Measurements from ENCODE around the gene CHMP1A.
A peak's percentile ranks its signal among the peaks of the same experiment; 100 is the strongest.
"Not testable (repeated sequence)": the region's sequence is repeated elsewhere in the genome, so short reads cannot be mapped to it uniquely, and the experiment has no call there.

The CHMP1A gene

DNA sequence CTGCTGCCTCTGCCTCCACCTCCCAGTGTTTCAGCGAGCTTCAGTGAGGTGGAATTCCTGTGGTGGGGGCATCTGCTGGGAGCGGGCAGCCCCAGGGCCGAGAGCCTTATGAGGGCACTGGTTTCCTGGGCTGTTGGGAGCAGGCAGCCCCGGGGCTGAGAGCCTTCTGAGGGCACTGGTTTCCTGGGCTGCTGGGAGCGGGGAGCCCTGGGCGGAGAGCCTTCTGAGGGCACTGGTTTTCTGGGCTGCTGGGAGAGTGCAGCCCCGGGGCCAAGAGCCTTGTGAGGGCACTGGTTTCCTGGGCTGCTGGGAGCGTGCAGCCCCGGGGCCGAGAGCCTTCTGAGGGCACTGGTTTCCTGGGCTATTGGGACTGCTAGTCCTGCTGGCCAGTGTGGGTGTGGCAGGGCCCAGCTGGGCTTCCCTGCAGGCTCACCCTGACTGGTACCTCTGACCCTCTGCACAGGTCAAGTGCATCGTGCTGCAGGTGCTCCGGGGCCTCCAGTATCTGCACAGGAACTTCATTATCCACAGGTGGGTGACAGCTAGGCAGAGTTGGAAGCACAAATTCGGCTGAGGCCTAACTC lies 34.6 kb upstream of the CHMP1A start:
- no peak for DNase-seq

DNA sequence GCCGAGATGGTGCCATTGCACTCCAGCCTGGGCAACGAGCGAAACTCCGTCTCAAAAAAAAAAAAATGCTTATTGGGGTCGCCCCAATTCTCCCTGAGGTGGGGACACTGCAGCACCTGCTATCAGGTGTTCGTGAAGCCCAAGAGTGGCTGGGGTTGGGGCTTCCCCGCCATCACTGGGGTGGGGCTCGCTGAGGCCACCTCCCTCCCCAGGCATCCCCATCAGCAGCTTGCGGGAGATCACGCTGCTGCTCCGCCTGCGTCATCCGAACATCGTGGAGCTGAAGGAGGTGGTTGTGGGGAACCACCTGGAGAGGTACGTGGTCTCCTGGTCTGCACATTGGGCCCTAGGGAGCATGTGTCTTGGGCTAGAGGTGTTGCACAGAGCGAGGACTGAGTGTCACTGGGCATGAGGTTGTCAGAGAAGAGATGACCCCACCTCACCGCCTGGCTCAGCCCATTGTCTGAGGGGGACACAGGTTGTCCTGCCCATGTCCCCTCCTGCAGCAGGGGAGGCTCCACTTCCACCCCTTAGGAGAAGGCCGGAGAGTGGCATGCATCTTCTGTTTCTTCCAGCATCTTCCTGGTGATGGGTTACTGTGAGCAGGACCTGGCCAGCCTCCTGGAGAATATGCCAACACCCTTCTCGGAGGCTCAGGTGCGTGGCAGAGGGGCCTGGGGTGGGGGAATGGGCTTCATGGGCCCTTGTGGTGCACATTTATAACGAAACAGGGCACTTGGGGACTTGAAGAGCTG lies 33.9 kb upstream of the CHMP1A start:
- no peak for DNase-seq

- DNase-seq: no peak
Measured at GRCh38 chr16:89690392-89690901, 32.9 kb upstream of the CHMP1A start.

DNA sequence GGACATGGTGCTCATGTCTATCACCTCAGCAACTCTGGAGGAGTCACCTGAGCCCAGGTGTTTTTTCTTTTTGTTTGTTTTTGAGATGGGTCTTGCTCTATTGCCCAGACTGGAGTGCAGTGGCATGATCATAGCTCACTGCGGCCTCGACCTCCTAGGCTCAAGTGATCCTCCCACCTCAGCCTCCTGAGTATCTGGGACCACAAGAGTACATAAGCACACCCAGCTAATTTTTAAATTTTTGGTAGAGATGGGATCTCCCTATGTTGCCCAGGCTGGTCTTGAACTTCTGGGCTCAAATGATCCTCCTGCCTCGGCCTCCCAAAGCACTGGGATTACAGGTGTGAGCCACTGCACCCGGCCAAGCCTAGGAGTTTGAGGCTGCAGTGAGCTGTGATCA lies 32.1 kb upstream of the CHMP1A start:
- DNase-seq: not testable (repeated sequence)

GRCh38 chr16:89689142-89689541 lies 31.6 kb upstream of the CHMP1A start:
- no peak for DNase-seq

- no peak for DNase-seq
Measured at GRCh38 chr16:89688395-89688794, 30.9 kb upstream of the CHMP1A start.

DNA sequence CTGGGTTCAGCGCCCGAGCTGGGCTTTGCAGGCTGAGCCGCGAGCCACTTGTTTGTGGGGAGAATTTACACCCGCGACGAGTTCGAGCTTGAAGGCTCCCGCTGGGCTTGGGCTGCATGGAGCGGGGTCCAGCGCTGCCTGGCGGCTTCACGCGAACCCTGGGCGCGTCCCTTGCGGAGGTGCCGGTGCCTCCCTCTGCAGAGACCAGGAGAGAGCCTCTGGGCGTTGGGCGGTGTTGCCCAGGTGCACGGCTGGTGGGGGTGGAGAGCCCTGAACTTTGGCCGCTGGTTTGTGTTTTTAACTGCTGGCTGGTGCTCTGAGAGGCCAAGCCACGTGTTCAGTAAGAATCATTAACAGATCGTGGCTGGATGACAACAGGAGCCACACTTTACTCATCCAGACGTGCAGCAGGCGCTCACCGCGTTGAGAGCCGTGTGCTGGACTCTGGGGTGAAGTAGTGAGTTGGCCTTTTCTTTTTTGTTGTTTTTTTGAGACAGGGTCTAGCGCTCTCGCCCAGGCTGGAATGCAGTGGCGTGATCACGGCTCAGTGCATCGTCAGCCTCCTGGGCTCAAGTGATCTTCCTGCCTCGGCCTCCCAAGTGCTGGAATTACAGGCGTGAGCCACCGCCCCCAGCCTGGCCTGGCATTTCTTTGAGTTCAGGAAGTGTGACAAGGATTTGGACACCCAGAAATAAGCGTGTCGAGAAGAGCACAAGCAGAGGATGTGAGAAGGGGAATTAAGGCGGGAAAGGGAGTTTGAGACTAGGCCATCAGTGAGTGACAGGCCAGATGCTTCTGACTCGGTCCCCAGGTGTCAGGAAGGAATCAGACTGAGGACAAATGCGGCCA lies 29.8 kb upstream of the CHMP1A start:
- DNase-seq: no peak

DNA sequence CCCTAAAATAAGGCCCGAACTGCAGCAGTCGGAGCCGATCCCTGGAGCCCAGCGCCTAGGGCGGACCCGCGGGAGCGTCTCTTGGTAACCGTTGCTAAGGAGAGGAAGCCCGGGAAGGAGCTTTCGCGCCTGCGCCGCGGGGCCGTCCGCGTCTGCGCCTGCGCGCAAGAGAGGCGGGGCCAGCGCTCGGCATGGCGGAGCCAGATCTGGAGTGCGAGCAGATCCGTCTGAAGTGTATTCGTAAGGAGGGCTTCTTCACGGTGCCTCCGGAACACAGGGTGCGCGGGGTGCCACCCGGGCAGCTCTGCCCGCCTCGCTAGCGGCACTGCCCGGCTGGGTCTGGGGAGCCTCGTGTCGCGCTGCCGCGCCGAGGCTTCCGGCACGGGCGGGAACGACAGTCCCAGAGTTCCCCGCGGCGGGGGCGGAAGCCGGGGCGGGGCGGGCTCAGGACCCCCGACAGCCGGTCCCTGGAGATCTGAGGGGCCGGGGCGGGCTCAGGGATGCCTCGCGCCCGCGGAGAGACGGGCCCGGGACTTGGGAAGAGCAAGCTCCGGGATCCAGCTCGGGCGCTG lies 29.1 kb upstream of the CHMP1A start, which contains the start of gene CDK10:
TSS of gene CDK10 (plus strand) at position 170 of the 572 bp plus-strand sequence. CDS start at position 192, 22 bp downstream.
- DNase-seq: peak; percentile 84

DNA sequence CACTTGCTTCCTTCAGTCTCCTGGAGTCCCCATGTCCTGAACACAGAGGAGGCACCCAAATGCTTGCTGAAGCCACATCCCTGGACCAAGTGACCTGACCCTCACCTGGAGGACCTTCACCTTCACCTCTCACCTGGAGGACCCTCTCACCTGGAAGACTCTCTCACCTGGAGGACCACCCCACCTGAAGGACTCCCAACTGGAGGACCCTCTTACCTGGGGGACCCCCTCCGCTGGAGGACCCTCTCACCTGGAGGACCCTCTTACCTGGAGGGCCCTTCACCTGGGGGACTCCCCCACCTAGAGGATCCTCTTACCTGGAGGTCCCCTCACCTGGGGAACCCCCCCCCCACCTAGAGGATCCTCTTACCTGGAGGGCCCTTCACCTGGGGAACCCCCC lies 28.4 kb upstream of the CHMP1A start:
- DNase-seq: no peak

GRCh38 chr16:89678258-89678657 lies 20.8 kb upstream of the CHMP1A start:
- no peak for DNase-seq

DNA sequence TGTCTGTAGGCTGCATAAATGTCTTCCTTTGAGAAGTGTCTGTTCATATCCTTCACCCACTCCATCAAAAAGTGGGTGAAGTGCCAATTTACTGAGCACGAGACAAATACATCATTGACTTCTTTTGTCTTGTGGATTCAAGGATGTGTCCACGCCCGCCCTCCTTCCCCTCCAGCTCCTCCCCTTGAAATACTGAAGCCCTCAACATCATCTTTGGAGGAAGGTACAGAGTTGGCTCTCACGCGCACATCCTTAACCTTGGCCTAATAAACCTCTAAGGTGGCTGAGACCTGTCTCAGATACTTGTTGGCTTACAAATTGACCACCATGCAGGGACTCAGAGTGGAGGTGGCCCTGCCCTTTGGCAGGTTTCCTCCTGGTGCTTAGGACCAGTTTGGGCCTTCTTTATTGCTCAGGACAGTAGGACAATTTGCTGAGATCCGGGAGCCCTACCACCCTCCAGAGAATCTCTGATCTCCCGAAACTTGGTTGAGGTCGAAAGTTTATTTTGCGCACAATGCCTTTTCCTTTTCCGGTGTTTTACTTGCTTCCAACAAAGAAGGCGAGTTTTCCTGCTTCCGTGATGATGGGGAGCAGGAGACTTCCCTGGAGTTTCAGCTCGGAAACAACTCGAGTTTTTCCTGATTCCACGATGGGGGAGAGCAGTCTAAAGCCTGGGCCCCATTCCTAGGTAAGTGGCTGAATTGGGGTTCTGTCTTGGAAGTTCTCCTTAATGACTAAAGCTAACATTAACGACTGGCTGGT lies 14.9 kb upstream of the CHMP1A start:
- DNase-seq: no peak

DNA sequence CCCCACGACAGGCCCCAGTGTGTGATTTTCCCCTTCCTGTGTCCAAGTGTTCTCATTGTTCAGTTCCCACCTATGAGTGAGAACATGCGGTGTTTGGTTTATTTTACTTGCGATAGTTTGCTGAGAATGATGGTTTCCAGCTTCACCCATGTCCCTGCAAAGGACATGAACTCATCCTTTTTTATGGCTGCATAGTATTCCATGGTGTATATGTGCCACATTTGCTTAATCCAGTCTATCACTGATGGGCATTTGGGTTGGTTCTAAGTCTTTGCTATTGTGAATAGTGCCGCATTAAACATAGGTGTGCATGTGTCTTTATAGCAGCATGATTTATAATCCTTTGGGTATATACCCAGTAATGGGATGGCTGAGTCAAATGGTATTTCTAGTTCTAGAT lies 14.1 kb upstream of the CHMP1A start:
- DNase-seq: not testable (repeated sequence)

GRCh38 chr16:89670496-89671431 lies 13.3 kb upstream of the CHMP1A start:
- no peak for DNase-seq

GRCh38 chr16:89669755-89670154 lies 12.2 kb upstream of the CHMP1A start:
- no peak for DNase-seq

DNA sequence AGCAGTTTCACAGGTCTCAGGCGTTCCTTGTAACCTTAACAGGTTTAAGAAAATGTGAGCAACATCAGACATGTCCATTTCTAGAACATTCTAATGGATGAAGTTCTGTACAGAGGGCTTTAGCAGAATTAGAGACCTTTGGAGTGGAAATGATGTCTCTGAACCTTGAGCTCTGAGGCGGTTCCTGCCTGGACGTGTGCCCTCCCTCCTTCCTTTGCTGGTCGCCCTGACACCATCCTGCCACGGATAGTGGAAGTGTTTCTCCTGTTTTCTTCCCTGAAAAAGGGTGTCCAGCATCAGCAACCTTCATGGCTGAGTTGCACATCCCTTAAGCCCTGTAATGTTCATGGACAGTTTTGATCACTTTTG lies 11.3 kb upstream of the CHMP1A start:
- DNase-seq: no peak

DNA sequence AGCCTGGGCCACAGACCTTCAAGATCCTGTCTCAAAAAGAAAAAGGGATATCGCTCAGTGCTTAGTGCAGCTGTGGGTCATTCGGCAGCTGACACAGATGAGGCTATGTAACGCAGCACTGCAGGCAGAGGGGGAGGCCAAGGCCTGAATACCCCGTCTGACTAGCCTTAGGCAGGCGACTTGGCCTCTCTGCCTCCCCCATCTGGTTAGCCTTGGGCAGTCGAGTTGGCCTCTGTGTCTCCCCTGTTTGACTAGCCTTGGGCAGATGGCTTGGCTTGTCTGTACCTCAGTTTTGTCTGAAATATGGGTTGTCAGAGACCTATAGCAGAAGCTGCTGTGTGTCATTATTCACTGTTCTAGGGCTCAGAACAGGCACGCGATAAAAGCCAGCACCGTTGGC lies 10.1 kb upstream of the CHMP1A start:
- DNase-seq: no peak

DNA sequence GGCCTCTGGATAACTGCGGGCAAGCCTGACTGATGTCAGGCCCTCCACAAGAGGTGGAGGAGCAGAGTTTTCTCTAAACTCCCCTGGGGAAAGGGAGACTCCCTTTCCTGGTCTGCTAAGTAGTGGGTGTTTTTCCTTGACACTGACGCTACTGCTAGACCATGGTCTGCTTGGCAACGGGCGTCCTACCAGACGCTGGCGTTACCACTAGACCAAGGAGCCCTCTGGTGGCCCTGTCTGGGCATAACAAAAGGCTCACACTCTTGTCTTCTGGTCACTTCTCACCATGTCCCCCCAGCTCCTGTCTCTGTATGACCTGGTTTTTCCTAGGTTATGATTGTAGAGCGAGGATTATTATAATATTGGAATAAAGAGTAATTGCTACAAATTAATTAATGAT lies 9.5 kb upstream of the CHMP1A start:
- DNase-seq: not testable (repeated sequence)

DNA sequence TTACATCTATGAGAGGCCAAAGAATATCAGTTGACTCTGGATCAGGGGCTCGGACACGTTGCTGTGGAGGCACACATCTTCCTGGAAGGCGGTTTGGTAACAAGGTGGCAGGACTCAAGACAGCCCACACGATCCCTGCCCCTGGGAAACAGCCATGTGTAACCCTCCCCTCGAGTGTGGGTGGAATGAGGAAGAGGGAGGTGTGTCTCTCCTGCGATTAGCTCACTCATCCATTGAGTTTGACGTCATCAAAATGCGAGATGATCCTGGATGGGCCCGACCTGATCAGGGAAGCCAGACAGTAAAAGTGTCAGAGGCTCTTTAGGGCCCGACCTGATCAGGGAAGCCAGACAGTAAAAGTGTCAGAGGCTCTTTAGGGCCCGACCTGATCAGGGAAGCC lies 6.7 kb upstream of the CHMP1A start:
- not testable (repeated sequence) for DNase-seq

- no peak for DNase-seq
Measured at GRCh38 chr16:89661215-89661614, 3.7 kb upstream of the CHMP1A start.

GRCh38 chr16:89660146-89660545 lies 2.6 kb upstream of the CHMP1A start:
- no peak for DNase-seq

- no peak for DNase-seq
Measured at GRCh38 chr16:89658221-89658879, 842 bp upstream of the CHMP1A start.
